GM18517 (cell line): ENCODE measurements around the gene DYNC1LI2.
"Not testable (repeated sequence)": the region's sequence is repeated elsewhere in the genome, so short reads cannot be mapped to it uniquely, and the experiment has no call there.

Experiments
- ATAC-seq: cut with Tn5 transposase; IDR thresholded peaks from one replicate; pipeline ENCODE4 v1.9.1; 2021; ENCODE audit warnings: mild to moderate bottlenecking, moderate library complexity; ENCODE audit not compliant: unreplicated experiment

Gene DYNC1LI2

GRCh38 chr16:66698046-66698445 lies 53.4 kb downstream of the DYNC1LI2 start:
- ATAC-seq, result no peak

GRCh38 chr16:66696669-66697630 lies 54.5 kb downstream of the DYNC1LI2 start, which contains the start of gene CMTM4:
CMTM4 (minus strand) TSS chr16:66696743; CDS start chr16:66696525, 218 bp downstream.
- ATAC-seq, result peak; percentile 52

DNA sequence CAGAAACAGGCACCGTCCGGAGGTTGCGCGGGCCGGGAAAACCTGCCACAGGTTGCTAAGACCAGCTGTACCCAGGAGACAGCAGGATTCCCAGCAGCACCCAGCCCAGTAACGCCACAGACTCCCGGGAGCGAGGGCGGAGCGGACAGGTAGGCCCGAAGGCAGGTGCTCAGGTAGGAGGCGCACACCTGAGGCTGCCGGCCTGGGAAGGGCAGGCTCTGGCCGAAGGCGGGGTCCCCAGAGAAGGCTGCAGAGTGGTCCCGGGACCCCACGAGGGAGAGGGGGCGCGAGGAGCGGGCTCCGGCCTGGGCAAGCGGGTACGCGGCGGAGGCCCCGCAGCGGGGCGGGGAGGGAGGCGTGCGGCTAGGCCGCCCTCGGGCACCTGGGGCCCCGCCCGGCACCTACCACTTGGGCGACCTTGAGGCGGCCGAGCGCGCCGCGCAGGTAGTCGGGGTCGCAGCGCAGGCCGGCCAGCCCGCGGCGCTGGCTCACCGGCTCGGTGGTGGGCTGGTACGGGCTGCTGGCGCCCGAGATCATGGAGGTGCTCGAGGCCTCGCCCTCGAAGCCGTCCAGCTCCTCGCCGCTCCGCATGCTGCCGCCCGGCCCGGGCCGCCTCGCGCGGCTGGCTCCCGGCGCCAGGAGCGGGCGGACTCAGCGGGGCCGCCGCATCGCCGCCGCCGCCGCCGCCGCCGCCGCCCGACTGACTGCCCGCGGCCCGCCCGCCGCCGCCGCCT lies 55.3 kb downstream of the DYNC1LI2 start:
- ATAC-seq, result peak; percentile 53

DNA sequence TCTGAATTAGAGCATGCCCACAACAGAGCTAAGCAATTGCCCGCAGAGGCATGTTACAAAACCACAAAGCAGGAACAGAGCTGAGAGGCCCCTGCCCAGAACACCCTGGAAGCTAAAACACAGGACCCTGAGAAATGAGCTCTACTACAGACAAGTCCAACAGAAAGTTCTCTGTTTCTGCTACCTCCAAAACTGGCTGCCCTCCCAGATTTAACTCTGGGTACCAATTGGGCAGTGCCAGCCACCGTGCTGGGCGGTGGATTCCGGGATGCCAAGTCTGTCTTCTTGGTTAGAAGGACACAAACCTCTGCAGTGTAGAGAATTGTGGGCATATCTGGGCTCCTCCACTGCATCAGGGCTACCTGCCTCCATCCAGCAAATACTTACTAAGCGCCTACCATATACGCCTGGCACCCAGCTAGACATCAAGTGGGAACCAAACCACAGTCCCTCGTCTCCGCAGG lies 55.9 kb downstream of the DYNC1LI2 start:
- no peak for ATAC-seq

GRCh38 chr16:66693149-66693548 lies 58.3 kb downstream of the DYNC1LI2 start:
- no peak for ATAC-seq

DNA sequence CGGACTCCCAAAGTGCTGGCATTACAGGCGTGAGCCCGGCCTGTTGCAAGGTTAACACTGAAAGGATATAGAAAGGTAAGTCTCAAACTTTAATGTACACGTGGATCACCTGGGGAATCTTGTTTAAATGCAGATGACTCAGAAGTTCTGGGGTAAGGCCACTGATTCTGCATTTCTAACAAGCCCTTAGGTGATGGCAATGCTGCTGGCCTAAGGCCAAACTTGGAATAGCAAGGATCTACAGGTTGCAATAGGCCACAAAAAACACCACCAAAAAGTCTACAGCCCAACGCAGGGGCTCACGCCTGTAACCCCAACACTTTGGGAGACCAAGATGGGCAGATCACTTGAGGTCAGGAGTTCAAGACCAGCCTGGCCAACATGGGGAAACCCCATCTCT lies 59.1 kb downstream of the DYNC1LI2 start:
- ATAC-seq, result no peak

- ATAC-seq, result no peak
Measured at GRCh38 chr16:66691234-66691633, 60.2 kb downstream of the DYNC1LI2 start.

GRCh38 chr16:66690106-66690847 lies 61.1 kb downstream of the DYNC1LI2 start:
- no peak for ATAC-seq

DNA sequence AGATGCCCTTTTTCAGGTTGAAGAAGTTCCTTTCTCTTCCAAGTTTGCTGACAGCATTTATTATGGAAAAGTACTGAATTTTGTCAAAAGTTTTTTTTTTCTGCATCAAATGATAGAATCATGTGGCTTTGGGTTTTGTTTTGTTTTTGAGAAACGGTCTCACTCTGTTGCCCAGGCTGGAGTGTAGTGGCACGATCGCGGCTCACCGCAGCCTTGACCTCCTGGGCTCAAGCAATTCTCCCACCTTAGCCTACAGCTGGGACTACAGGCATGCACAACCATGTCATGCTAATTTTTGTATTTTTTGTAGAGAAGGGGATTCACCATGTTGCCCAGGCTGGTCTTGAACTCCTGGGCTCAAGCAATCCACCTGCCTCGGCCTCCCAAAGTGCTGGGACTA lies 62.1 kb downstream of the DYNC1LI2 start:
- no peak for ATAC-seq

DNA sequence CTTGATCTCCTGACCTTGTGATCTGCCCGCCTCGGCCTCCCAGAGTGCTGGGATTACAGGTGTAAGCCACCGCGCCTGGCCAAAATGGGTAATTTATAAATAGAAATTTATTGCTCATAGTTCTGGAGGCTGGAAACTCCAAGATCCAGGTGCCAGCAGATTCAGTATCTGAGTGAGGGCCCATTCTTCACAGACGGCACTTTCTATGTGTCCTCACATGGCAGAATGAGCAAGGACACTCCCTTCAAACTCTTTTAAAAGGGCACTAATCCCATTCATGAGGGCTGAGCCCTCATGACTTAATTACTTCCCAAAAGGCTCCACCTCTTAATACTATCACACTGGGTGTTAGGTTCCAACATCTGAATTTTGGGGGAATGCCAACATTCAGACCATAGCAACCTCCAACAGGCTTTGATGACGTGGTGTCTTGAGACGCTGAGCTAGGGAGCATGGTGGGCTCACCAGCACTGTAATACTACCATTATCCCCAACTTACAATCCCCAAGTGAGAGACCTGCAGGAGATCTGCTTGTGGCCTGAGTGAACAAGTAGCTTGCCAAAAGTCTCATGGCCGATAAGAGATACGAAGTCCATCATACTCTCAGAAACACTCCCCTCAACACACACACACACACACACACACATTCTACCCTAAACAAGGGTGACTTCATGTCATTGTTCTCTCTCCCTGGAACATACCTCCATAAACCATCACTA lies 63.3 kb downstream of the DYNC1LI2 start:
- no peak for ATAC-seq

DNA sequence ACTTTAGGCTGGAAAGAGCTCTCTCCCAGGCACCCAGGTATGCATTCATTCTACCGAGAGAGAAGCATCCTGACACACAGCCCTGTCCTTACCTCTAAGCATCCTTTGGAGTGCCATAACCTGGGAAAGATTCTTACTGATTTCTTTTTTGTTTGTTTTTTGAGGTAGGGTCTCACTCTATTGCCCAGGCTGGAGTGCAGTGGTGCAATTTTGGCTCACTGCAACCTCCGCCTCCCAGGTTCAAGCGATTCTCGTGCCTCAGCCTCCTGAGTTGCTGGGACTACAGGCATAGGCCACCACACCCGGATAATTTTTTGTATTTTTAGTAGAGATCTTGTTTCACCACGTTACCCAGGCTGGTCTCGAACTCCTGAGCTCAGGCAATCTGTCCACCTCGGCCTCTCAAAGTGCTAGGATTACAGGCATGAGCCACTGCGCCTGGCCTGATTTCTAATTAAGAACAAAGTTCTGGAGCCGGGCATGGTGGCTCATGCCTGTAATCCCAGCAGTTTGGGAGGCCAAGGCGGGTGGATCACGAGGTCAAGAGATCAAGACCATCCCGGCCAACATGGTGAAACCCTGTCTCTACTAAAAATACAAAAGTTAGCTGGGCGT lies 65.8 kb downstream of the DYNC1LI2 start:
- ATAC-seq, result not testable (repeated sequence)

- ATAC-seq, result no peak
Measured at GRCh38 chr16:66682271-66682670, 69.1 kb downstream of the DYNC1LI2 start.

DNA sequence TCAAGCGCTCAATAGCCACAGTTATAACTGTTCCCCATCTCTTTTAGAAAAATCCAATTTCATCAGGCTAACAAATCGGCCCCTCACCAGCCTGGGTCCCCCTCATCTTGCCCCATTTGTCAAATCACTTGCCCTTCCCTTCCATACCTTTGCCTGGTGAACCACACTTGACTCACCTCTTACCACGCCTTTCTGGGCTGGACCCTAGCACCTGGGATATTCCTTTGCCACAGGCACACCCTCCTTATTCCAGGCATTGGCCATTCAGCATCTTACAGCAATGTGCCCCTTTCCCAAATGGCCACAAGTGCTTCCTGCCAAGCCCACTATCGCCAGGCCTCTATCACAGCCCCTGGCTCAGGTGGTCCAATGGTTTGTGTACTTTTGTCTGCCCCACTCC lies 69.7 kb downstream of the DYNC1LI2 start:
- ATAC-seq, result no peak

DNA sequence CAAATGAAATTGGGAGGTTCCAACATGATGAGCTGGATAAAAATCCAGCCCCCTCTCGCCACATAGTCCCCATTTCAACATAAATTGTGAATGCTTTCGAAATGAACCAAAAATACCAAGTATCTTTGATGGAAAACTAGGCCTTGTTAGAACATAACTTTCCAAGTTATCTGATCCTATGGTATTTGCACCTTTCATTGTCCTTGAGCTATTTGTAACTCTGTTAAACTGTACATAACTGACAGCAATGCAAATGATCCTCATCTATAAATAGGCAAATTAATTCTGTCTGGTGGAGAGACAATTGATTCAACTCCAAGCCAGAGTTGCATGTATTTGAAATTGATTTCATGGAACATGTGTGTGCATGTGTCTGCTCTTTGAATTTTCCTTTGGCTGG lies 73.1 kb downstream of the DYNC1LI2 start:
- ATAC-seq, result no peak

DNA sequence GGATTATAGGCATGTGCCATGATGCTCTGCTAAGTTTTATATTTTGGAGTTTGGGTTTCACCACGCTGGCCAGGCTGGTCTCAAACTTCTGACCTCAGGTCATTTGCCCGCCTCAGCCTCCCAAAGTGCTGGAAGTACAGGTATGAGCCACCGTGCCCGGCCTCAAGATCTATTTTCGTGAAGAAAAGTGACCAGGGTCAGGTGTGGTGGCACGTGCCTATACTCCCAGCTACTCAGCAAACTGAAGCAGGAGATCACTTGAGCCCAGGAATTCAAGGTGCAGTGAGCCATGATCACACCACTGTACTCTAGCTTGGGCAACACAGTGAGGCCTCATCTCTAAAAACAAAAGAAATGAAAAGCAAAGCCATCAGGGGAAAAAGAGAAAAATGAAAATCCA lies 73.6 kb downstream of the DYNC1LI2 start:
- ATAC-seq, result no peak

- ATAC-seq, result no peak
Measured at GRCh38 chr16:66677179-66677578, 74.2 kb downstream of the DYNC1LI2 start.

DNA sequence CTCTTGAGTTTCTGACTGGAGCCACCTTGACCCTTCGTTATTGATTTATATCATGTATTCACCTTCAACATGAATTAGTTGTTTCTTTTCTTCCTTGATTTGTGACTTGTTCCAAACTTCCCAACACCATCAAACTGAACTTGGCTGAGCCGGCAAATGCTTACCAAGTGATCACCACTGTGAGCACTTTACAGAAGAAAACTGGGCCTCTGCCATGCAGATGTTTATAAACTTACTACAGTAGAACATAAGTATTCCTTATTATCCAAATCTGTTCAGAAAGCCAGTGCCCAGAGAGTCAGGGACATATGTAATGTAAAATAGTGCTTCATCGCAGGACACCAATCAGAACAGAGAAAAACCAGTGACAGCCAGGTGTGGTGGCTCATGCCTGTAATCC lies 74.8 kb downstream of the DYNC1LI2 start:
- no peak for ATAC-seq

GRCh38 chr16:66673691-66674090 lies 77.7 kb downstream of the DYNC1LI2 start:
- no peak for ATAC-seq
